HG02642 (cell line): Measurements from ENCODE around the gene CUX1.
"Not testable (repeated sequence)": the region's sequence is repeated elsewhere in the genome, so short reads cannot be mapped to it uniquely, and the experiment has no call there.

Experiments
- ATAC-seq: cut with Tn5 transposase; IDR thresholded peaks from one replicate; pipeline ENCODE4 v1.9.1; 2021; ENCODE audit warnings: mild to moderate bottlenecking; ENCODE audit not compliant: unreplicated experiment, poor library complexity

CUX1 gene

GRCh38 chr7:101988513-101988912, 171.1 kb downstream of the CUX1 start:
- no peak for ATAC-seq

- no peak for ATAC-seq
Observed at GRCh38 chr7:101989101-101989500, 171.7 kb downstream of the CUX1 start.

GRCh38 chr7:101990811-101991418, 173.5 kb downstream of the CUX1 start:
- peak; percentile 80 for ATAC-seq

GRCh38 chr7:101991860-101992259, 174.4 kb downstream of the CUX1 start:
- no peak for ATAC-seq

- no peak for ATAC-seq
Observed at GRCh38 chr7:101993311-101993710, 175.9 kb downstream of the CUX1 start.

GRCh38 chr7:101995121-101995520, 177.7 kb downstream of the CUX1 start:
- no peak for ATAC-seq

GRCh38 chr7:101996131-101996691, 178.8 kb downstream of the CUX1 start:
- ATAC-seq = no peak

- no peak for ATAC-seq
Observed at GRCh38 chr7:101996876-101997275, 179.4 kb downstream of the CUX1 start.

GRCh38 chr7:101998029-101998905, 180.8 kb downstream of the CUX1 start:
- ATAC-seq = no peak

- no peak for ATAC-seq
Observed at GRCh38 chr7:101998906-101999240, 181.4 kb downstream of the CUX1 start.

- ATAC-seq = no peak
Observed at GRCh38 chr7:101999393-101999792, 182.0 kb downstream of the CUX1 start.

GRCh38 chr7:102000123-102000522, 182.7 kb downstream of the CUX1 start:
- ATAC-seq = no peak

GRCh38 chr7:102004229-102004628, 186.8 kb downstream of the CUX1 start:
- no peak for ATAC-seq

GRCh38 chr7:102004848-102005247, 187.4 kb downstream of the CUX1 start:
- no peak for ATAC-seq

- no peak for ATAC-seq
Observed at GRCh38 chr7:102005933-102006480, 188.6 kb downstream of the CUX1 start.

GRCh38 chr7:102006695-102007094, 189.3 kb downstream of the CUX1 start:
- ATAC-seq = no peak

- no peak for ATAC-seq
Observed at GRCh38 chr7:102008535-102009262, 191.3 kb downstream of the CUX1 start.

GRCh38 chr7:102009628-102010027, 192.2 kb downstream of the CUX1 start:
- ATAC-seq = no peak

- ATAC-seq = not testable (repeated sequence)
Observed at GRCh38 chr7:102012112-102012830, 194.8 kb downstream of the CUX1 start.

- no peak for ATAC-seq
Observed at GRCh38 chr7:102012941-102013461, 195.6 kb downstream of the CUX1 start.
